Mesothelial cell of epicardium (in vitro differentiated cells): ENCODE data around the gene HOXA2. TPM values are rescaled to one million over a fixed set of nuclear protein-coding genes. Genes with fewer than 3 reads are reported as not detected.

Experiments used
- DNase-seq, 2 experiments: peaks; one replicate each; pipeline ENCODE4 v3.0.0; 2021; ENCODE audit warnings: low spot score in 2 of 2; ENCODE audit not compliant: unreplicated experiment in 2 of 2
- H3K27ac Mint-ChIP-seq: 2 replicates; pipeline ENCODE4 v1.8.0; 2021; ENCODE audit warnings: mixed read lengths
- H3K27me3 Mint-ChIP-seq: 2 replicates; pipeline ENCODE4 v1.8.0; 2021; ENCODE audit warnings: low read depth, mixed read lengths
- H3K36me3 Mint-ChIP-seq: 2 replicates; pipeline ENCODE4 v1.8.0; 2021; ENCODE audit warnings: mixed read lengths
- H3K4me1 Mint-ChIP-seq: 2 replicates; pipeline ENCODE4 v1.8.0; 2021; ENCODE audit warnings: mixed read lengths
- H3K4me3 Mint-ChIP-seq: 2 replicates; pipeline ENCODE4 v1.8.0; 2021; ENCODE audit warnings: mild to moderate bottlenecking, moderate library complexity, mixed read lengths
- H3K9me3 Mint-ChIP-seq: 2 replicates; pipeline ENCODE4 v1.8.0; 2021; ENCODE audit warnings: mixed read lengths
- total RNA-seq: library from RNA; stranded (reverse); gene quantifications from 3 replicates; pipeline ENCODE4 v1.2.1, GENCODE V29; 2021
- TF ChIP-seq, protein P1 (sequence below): fragments of 200-600 bp; sonication (generic); IDR thresholded peaks from one replicate; pipeline ENCODE4 v1.5.0; 2021; ENCODE audit warnings: antibody characterized with exemption; ENCODE audit not compliant: unreplicated experiment

The HOXA2 gene
- total RNA-seq, 1 donor from 2014 or later, result 33.9 TPM

DNA sequence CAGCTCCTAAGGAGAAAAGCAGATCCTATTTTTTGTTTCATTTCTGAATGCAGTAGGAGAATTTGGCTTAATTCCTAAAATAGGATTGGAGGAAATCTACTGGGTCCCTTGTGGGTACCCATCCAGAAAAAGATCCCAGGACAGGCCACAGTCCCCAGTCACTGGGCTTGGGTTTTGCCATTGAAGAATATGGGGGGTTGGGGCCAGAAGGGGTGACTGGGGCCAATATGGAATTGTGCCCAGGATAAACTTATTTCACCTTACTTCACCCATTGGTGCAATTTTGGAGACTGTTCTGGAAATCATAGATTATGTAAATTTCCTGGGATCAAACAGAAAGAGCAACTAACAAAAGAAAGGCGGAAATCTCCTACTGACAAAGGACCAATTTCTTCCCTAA lies 36.0 kb upstream of the HOXA2 start:
- peaks cover 43% of the 10 kb centered on the region for H3K36me3 Mint-ChIP-seq
- peak overlapping the region; percentile 87 for H3K4me3 Mint-ChIP-seq
- peaks cover 70% of the 10 kb centered on the region for H3K4me1 Mint-ChIP-seq
- peak overlapping the region; percentile 100 for H3K27ac Mint-ChIP-seq
- no peaks in the 10 kb centered on the region for H3K9me3 Mint-ChIP-seq
- TF ChIP-seq, protein P1, sequence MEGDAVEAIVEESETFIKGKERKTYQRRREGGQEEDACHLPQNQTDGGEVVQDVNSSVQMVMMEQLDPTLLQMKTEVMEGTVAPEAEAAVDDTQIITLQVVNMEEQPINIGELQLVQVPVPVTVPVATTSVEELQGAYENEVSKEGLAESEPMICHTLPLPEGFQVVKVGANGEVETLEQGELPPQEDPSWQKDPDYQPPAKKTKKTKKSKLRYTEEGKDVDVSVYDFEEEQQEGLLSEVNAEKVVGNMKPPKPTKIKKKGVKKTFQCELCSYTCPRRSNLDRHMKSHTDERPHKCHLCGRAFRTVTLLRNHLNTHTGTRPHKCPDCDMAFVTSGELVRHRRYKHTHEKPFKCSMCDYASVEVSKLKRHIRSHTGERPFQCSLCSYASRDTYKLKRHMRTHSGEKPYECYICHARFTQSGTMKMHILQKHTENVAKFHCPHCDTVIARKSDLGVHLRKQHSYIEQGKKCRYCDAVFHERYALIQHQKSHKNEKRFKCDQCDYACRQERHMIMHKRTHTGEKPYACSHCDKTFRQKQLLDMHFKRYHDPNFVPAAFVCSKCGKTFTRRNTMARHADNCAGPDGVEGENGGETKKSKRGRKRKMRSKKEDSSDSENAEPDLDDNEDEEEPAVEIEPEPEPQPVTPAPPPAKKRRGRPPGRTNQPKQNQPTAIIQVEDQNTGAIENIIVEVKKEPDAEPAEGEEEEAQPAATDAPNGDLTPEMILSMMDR, result no peak
- peak in 1 of 2 experiments; percentile 33 for DNase-seq
- no peaks in the 10 kb centered on the region for H3K27me3 Mint-ChIP-seq

DNA sequence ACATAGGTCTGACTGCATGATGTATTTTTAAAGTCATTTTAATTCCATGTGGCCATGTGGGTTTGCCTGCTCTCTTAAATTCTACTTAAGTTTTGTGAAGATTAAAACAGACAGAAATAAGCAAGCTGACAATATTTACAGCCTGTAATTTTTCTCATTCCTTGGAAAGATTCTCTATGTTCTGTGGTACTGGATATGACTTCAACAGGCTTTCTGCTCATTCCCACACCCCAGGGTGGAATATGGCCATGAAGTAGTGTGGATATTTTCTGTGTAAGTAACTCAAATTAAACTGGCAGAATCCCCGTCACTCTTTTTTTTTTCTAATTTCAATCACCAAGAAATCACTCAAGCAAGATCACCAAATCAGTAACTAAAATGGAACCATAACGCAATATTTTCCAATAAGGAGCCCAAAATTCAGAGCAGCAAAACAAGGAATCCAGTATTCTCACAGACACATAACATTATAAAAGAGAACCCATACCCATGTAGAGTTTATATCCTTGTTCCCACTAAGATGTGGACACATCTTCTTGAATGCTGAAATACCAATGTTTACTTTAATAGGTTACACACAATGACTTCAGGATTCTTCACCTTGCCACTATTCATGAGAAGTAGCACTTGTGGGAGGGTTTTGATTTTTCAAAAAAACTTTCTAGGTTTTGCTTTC lies 35.3 kb upstream of the HOXA2 start:
- no peaks in the 10 kb centered on the region for H3K27me3 Mint-ChIP-seq
- peak overlapping the region; percentile 100 for H3K27ac Mint-ChIP-seq
- H3K36me3 Mint-ChIP-seq, result peaks cover 40% of the 10 kb centered on the region
- peak overlapping the region; percentile 87 for H3K4me3 Mint-ChIP-seq
- peaks cover 77% of the 10 kb centered on the region for H3K4me1 Mint-ChIP-seq
- TF ChIP-seq, protein P1, result no peak
- peak in 1 of 2 experiments; percentile 13 for DNase-seq
- H3K9me3 Mint-ChIP-seq, result no peaks in the 10 kb centered on the region

DNA sequence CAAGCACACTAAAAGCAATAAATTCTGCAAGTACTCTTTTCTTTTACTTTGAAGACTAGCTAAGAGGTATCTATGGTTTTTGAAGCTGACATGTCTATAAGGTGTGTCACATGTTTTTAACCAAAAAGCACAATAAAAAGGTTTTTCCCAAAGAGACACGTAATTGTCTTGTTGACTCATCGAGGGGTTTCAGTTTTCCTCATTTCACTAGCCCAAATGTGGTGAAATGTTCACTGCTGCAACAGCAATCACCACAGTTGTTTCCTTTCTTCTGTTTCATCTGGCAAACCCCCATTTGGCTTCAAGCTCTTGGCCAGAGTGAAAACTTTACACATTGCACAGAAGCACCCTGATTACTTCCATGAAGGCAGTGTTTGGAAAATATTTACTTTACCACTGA lies 31.9 kb upstream of the HOXA2 start:
- peaks cover 18% of the 10 kb centered on the region for H3K36me3 Mint-ChIP-seq
- TF ChIP-seq, protein P1, result no peak
- peak overlapping the region; percentile 87 for H3K4me3 Mint-ChIP-seq
- H3K4me1 Mint-ChIP-seq, result peaks cover 79% of the 10 kb centered on the region
- H3K27me3 Mint-ChIP-seq, result no peaks in the 10 kb centered on the region
- no peak for DNase-seq
- peak overlapping the region; percentile 100 for H3K27ac Mint-ChIP-seq
- no peaks in the 10 kb centered on the region for H3K9me3 Mint-ChIP-seq

DNA sequence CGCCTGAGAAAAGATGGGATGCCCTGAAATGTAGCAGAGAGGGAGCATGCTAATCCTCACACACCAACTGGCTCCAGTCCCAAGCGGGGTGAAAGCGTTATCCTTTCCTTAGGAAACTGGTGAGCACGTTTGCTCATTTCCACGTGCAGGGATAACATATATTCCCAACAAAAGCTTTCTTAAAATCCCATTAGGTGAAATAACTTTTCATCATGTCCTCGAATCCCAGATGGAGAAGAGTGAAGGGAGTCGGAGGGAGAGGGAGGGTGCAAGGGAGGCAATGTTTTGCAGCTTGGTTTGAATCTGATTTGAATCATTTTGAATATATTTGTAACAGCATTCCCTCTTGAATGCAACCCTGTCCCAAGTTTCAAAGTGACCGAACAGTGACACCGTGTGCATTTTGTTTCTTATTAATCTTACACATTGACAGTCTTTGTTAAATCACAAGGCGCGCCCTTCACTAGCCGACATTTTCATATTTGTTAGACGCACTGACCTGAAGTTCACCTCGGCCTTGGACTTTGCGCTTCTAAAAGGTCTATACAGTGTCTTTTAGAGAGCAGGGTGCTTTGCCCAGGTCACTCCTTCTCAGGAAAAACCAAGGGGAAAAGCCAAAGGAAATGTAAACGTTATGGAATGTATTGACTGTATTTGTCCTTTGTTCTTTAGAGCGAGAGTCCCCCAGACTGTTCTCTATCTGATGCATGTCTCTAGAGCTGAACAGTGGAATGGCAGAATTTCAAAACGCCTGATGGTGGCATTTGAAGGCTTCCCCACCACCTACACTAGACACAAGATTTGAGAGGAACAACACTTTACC lies 31.1 kb upstream of the HOXA2 start:
- Mint-ChIP-seq H3K27me3 (no peaks in the 10 kb centered on the region), H3K4me3 (peak overlapping the region; percentile 87), H3K9me3 (no peaks in the 10 kb centered on the region), H3K27ac (peak overlapping the region; percentile 100), H3K36me3 (peaks cover 20% of the 10 kb centered on the region), H3K4me1 (peaks cover 84% of the 10 kb centered on the region)
- no peak for DNase-seq
- TF ChIP-seq, protein P1, result no peak

DNA sequence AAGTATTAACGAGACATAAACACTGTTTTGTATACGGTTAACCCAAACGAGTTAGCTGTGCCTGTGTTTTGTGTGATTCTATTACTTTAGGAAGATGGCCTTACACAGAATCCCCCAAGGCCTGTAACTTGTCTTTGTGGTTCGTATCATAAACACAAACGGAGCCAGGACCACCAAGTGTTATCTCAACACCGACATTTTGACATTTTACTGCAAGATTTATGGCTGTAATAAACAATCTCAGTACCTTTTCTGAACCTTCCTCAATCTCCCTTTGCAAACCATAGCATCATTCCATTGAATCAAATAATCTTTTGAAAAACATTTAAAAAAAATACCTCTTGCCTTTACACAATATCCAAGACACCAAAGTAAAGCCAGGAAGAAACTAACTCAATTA lies 30.5 kb upstream of the HOXA2 start:
- Mint-ChIP-seq H3K36me3 (peaks cover 17% of the 10 kb centered on the region), H3K4me1 (peaks cover 84% of the 10 kb centered on the region), H3K4me3 (peak overlapping the region; percentile 87), H3K27ac (peak overlapping the region; percentile 100), H3K27me3 (no peaks in the 10 kb centered on the region), H3K9me3 (no peaks in the 10 kb centered on the region)
- DNase-seq, result no peak
- TF ChIP-seq, protein P1, result no peak
